H1 (cell line): ENCODE results near the gene SCN3B. TPM values are rescaled to one million over a fixed set of nuclear protein-coding genes. Genes with fewer than 3 reads are reported as not detected.

Experiments
- CTCF ChIA-PET: fragments of 300-600 bp; sonication (Branson Sonifier 250); formaldehyde crosslinking; loops from one replicate; lab custom pipeline; 2021; ENCODE audit not compliant: partially characterized antibody; lab: Charles Lee
- POLR2A ChIA-PET: fragments of 300-600 bp; sonication (Branson Sonifier 250); formaldehyde crosslinking; loops from one replicate; lab custom pipeline; 2021; ENCODE audit warnings: inconsistent platforms; ENCODE audit not compliant: partially characterized antibody; lab: Charles Lee
- DNase-seq, 2 experiments: peaks; one replicate each; pipeline versions ENCODE4 v3.0.0 to v3.0.0-alpha.2; 2010 to 2022; ENCODE audit warnings: low spot score in 2 of 2, low read depth in 1 of 2, mixed read lengths in 1 of 2
- FAIRE-seq: peaks from 2 replicates; lab custom pipeline; 2011; peaks lifted over from hg19 to GRCh38; lab: Jason Lieb, UNC
- H2AFZ ChIP-seq: 2 replicates; pipeline ENCODE4 v1.8.1; 2012; ENCODE audit warnings: low read length, inconsistent platforms
- H2AK5ac ChIP-seq: 2 replicates; pipeline ENCODE4 v1.6.1; 2013; ENCODE audit warnings: low read depth, low read length
- H2BK120ac ChIP-seq: replicated peaks from 2 replicates; pipeline ENCODE3; 2013; ENCODE audit warnings: low read depth, low read length, inconsistent platforms
- H2BK12ac ChIP-seq: 2 replicates; pipeline ENCODE4 v1.6.1; 2013; ENCODE audit warnings: low read depth, low read length
- H2BK15ac ChIP-seq: 2 replicates; pipeline ENCODE4 v1.6.1; 2013; ENCODE audit warnings: low read length
- H2BK20ac ChIP-seq: 2 replicates; pipeline ENCODE4 v1.6.1; 2013; ENCODE audit warnings: low read length
- H2BK5ac ChIP-seq: 2 replicates; pipeline ENCODE4 v1.6.1; 2013; ENCODE audit warnings: low read depth, low read length
- H3K14ac ChIP-seq: 2 replicates; pipeline ENCODE4 v1.6.1; 2013; ENCODE audit warnings: inconsistent platforms; ENCODE audit not compliant: insufficient read length
- H3K18ac ChIP-seq: 2 replicates; pipeline ENCODE4 v1.6.1; 2013; ENCODE audit warnings: low read length; ENCODE audit errors: extremely low read depth
- H3K23ac ChIP-seq: 2 replicates; pipeline ENCODE4 v1.6.1; 2013; ENCODE audit warnings: inconsistent platforms; ENCODE audit not compliant: insufficient read length
- H3K23me2 ChIP-seq: 2 replicates; pipeline ENCODE4 v1.6.1; 2013; ENCODE audit warnings: low read depth, low read length
- H3K27ac ChIP-seq: 2 replicates; pipeline ENCODE4 v1.6.1; 2011; ENCODE audit warnings: low read depth, low read length, inconsistent platforms
- H3K27me3 ChIP-seq, 4 experiments: replicated peaks in 1 of 4; 1 replicate in 1 of 4; 2 replicates in 3 of 4; pipeline versions ENCODE4 v1.6.1 to v1.8.1; 2011 to 2013; ENCODE audit warnings: low read length in 3 of 4, mild to moderate bottlenecking in 3 of 4, inconsistent platforms in 2 of 4, mixed read lengths in 2 of 4, moderate library complexity in 1 of 4; ENCODE audit not compliant: control insufficient read depth in 3 of 4, insufficient read depth in 3 of 4; ENCODE audit errors: extremely low read depth in 1 of 4
- H3K36me3 ChIP-seq, 4 experiments: 2 replicates each; pipeline versions ENCODE4 v1.6.1 to v1.8.1; 2011 to 2013; ENCODE audit warnings: mild to moderate bottlenecking in 4 of 4, low read length in 3 of 4, moderate library complexity in 2 of 4, control low read depth in 1 of 4, inconsistent platforms in 1 of 4; ENCODE audit not compliant: insufficient read depth in 4 of 4, control insufficient read depth in 2 of 4
- H3K4ac ChIP-seq: replicated peaks from 2 replicates; pipeline ENCODE3; 2013; ENCODE audit warnings: low read length, low read depth, mixed read lengths, inconsistent platforms; ENCODE audit not compliant: insufficient read length
- H3K4me1 ChIP-seq, 4 experiments: replicated peaks in 1 of 4; 1 replicate in 1 of 4; 2 replicates in 3 of 4; pipeline versions ENCODE4 v1.6.1 to v1.8.1; 2011 to 2013; ENCODE audit warnings: low read length in 3 of 4, inconsistent platforms in 2 of 4, mixed read lengths in 1 of 4; ENCODE audit not compliant: insufficient read depth in 4 of 4, control insufficient read depth in 3 of 4
- H3K4me2 ChIP-seq, 2 experiments: 2 replicates each; pipeline versions ENCODE4 v1.6.1 to v1.8.1; 2011 to 2013; ENCODE audit warnings: low read depth in 2 of 2, low read length in 2 of 2, control low read depth in 1 of 2, inconsistent platforms in 1 of 2, mild to moderate bottlenecking in 1 of 2; ENCODE audit not compliant: insufficient read depth in 1 of 2
- H3K4me3 ChIP-seq, 4 experiments: fragments of 200-600, 300-600 bp in 1 of 4; sonication (generic), shearing (Covaris generic), sonication (Bioruptor Twin) in 1 of 4; 2 replicates each; pipeline versions ENCODE4 v1.5.1 to v1.8.1; 2011 to 2016; ENCODE audit warnings: low read length in 4 of 4, low read depth in 3 of 4, control low read depth in 2 of 4, inconsistent platforms in 2 of 4, mild to moderate bottlenecking in 2 of 4, mixed read lengths in 1 of 4, moderate library complexity in 1 of 4; ENCODE audit not compliant: insufficient read depth in 2 of 4; ENCODE audit errors: extremely low read depth in 1 of 4
- H3K56ac ChIP-seq: replicated peaks from 2 replicates; pipeline ENCODE3; 2013; ENCODE audit warnings: low read depth, mild to moderate bottlenecking, mixed read lengths, low read length, inconsistent platforms; ENCODE audit not compliant: insufficient read length
- H3K79me1 ChIP-seq: 2 replicates; pipeline ENCODE4 v1.6.1; 2013; ENCODE audit warnings: low read depth, low read length, control low read depth
- H3K79me2 ChIP-seq, 2 experiments: 2 replicates each; pipeline versions ENCODE4 v1.6.1 to v1.8.1; 2012 to 2013; ENCODE audit warnings: low read length in 2 of 2, mild to moderate bottlenecking in 2 of 2, inconsistent platforms in 1 of 2; ENCODE audit not compliant: insufficient read depth in 2 of 2, control insufficient read depth in 1 of 2
- H3K9ac ChIP-seq, 4 experiments: replicated peaks in 1 of 4; 1 replicate in 1 of 4; 2 replicates in 3 of 4; pipeline versions ENCODE4 v1.6.1 to v1.8.1; 2011 to 2013; ENCODE audit warnings: low read depth in 3 of 4, low read length in 3 of 4, control low read depth in 2 of 4, mild to moderate bottlenecking in 2 of 4, moderate library complexity in 2 of 4, inconsistent platforms in 1 of 4; ENCODE audit errors: extremely low read depth in 1 of 4
- H3K9me3 ChIP-seq, 2 experiments: 2 replicates each; pipeline versions ENCODE4 v1.6.1 to v1.8.1; 2012 to 2013; ENCODE audit warnings: mild to moderate bottlenecking in 2 of 2, moderate library complexity in 2 of 2, control low read depth in 1 of 2, inconsistent platforms in 1 of 2, low read depth in 1 of 2, low read length in 1 of 2, mixed read lengths in 1 of 2; ENCODE audit not compliant: insufficient read depth in 2 of 2
- H4K20me1 ChIP-seq, 2 experiments: replicated peaks in 1 of 2; 2 replicates each; pipeline versions ENCODE3 to v1.8.1; 2011 to 2013; ENCODE audit warnings: inconsistent platforms in 2 of 2, low read length in 2 of 2, mild to moderate bottlenecking in 1 of 2; ENCODE audit not compliant: insufficient read depth in 2 of 2, control insufficient read depth in 1 of 2
- H4K5ac ChIP-seq: 2 replicates; pipeline ENCODE4 v1.6.1; 2013; ENCODE audit warnings: low read length, low read depth, mixed read lengths, inconsistent platforms; ENCODE audit not compliant: insufficient read length
- H4K8ac ChIP-seq: 2 replicates; pipeline ENCODE4 v1.8.0; 2013; ENCODE audit warnings: mild to moderate bottlenecking, moderate library complexity, low read length, inconsistent platforms; ENCODE audit not compliant: insufficient read depth; ENCODE audit errors: extremely low read depth
- H4K91ac ChIP-seq: replicated peaks from 2 replicates; pipeline ENCODE3; 2013; ENCODE audit warnings: low read length, mixed read lengths, inconsistent platforms; ENCODE audit not compliant: insufficient read length
- CREB1 ChIP-seq: IDR thresholded peaks from 2 replicates; pipeline ENCODE4 v1.6.1; 2012; ENCODE audit warnings: inconsistent platforms
- CTCF ChIP-seq, 3 experiments: IDR thresholded peaks; 1 replicate in 2 of 3; 2 replicates in 1 of 3; pipeline versions ENCODE4 v1.5.1 to v1.6.1; 2011; ENCODE audit warnings: low read length in 3 of 3, mild to moderate bottlenecking in 3 of 3, inconsistent platforms in 2 of 3, low read depth in 1 of 3, moderate library complexity in 1 of 3; ENCODE audit not compliant: insufficient read depth in 1 of 3; ENCODE audit errors: control extremely low read depth in 1 of 3
- E2F6 ChIP-seq: IDR thresholded peaks from 2 replicates; pipeline ENCODE4 v1.6.1; 2012; ENCODE audit warnings: inconsistent platforms
- GABPA ChIP-seq: IDR thresholded peaks from 2 replicates; pipeline ENCODE4 v1.6.1; 2011; ENCODE audit warnings: mild to moderate bottlenecking, low read length, moderate library complexity, borderline replicate concordance; ENCODE audit not compliant: insufficient read depth
- JUND ChIP-seq: IDR thresholded peaks from 2 replicates; pipeline ENCODE4 v1.6.1; 2011; ENCODE audit warnings: mild to moderate bottlenecking, improper control_type of control experiment, low read length
- POLR2AphosphoS5 ChIP-seq: IDR thresholded peaks from 2 replicates; pipeline ENCODE4 v1.6.1; 2011; ENCODE audit warnings: low read depth, low read length
- RAD21 ChIP-seq, 2 experiments: IDR thresholded peaks in 1 of 2; conservative IDR thresholded peaks in 1 of 2; 2 replicates each; pipeline ENCODE4 v1.6.1; 2011; ENCODE audit warnings: low read depth in 2 of 2, low read length in 2 of 2, improper control_type of control experiment in 1 of 2, inconsistent platforms in 1 of 2, mild to moderate bottlenecking in 1 of 2, moderate library complexity in 1 of 2
- RFX5 ChIP-seq: IDR thresholded peaks from 2 replicates; pipeline ENCODE4 v1.6.1; 2011; ENCODE audit warnings: low read depth, low read length, improper control_type of control experiment, borderline replicate concordance
- WGBS, 2 experiments: shearing (Covaris generic) in 1 of 2; methylation state at CpG; one replicate each; pipeline versions ENCODE4 v1.1.6 to v1.1.7; 2013 to 2015; ENCODE audit warnings: low lambda C conversion rate in 2 of 2, mixed read lengths in 2 of 2, inconsistent platforms in 1 of 2, low coverage in 1 of 2, missing lambda C conversion rate in 1 of 2; ENCODE audit not compliant: insufficient replicate concordance in 2 of 2, insufficient coverage in 1 of 2, insufficient read length in 1 of 2; ENCODE audit errors: extremely low coverage in 1 of 2, missing lambda C conversion rate in 1 of 2; 5-methylcytosine and 5-hydroxymethylcytosine counted together
- polyA plus RNA-seq, 7 experiments: library from polyadenylated mRNA; depleted of rRNA in 3 of 7; stranded (reverse) in 5 of 7; unstranded in 2 of 7; fragments of >200 nt in 5 of 7; fragments of 200-250 nt in 2 of 7; gene quantifications; 1 replicate in 5 of 7; 2 replicates in 1 of 7; 4 replicates in 1 of 7; pipeline versions ENCODE4 v1.2.1 to v1.2.3, GENCODE V29; 2011 to 2013; ENCODE audit warnings: missing spikeins in 2 of 7, mixed read lengths in 2 of 7
- total RNA-seq: library from RNA; stranded (reverse); fragmentation: NEBNext Ultra II Directional; extraction: Animal tissue kit (Norgen Biotek cat#: 25700); gene quantifications from 2 replicates; pipeline ENCODE4 v1.2.1, GENCODE V29; 2021

The SCN3B gene
- total and polyA plus RNA-seq, 2 of the 8 experiments (the other 6 are each of a cell fraction or from before 2014, with no cell fraction given) = 0.67 to 1.1 TPM

DNA sequence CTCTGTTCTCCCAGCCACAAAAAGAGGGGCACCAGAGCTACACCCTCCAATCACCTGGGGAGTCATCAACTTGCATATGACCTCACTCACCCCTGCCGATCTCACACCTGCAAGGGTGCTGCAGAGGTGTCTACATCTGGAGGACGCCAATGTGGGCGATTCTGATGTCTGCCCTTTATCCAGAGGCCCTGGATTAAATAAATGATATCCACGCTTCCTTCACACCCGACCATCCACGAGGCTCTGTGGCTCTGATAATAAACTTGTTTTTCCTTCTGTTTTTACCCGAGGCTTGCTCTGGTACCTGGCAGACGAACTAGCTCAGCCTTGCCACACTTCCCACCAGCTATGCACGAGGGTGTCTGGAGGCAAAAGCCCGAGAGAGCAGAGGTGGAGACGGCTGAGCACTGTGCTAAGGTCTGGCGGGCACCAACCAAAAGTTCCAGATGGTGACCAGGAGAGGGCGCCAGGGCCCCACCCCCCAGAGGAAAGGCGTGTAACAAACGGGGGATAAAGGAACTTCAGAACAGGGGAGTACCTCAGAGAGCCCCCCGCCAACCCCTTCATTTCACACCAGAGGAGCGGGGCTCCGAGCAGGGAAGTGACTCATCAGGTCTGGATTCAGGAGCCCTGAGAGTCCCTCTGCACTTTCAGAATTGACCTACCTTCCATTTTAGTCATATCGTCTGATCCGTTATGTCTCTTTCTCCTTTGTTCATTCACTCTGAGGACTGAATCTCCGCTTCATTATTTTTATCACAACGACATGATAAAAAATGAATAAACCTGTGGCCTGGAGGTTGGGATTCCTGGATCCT lies 13.5 kb downstream of the SCN3B start:
- POLR2A ChIA-PET = interaction anchor here (1.1 kb wide), 1 partner anchor 208 kb away, joined by 3 read pairs; no protein-coding TSS in a partner anchor
- no peak overlapping the region for H2BK12ac ChIP-seq
- WGBS, 2 experiments = 45% methylated on average over 22 of the region's 22 CpGs; no CpG with 5 or more reads in 1 of the 2 experiments
- no peaks in the 10 kb centered on the region for H3K79me2 ChIP-seq
- H3K14ac ChIP-seq = no peak overlapping the region
- no peaks in the 10 kb centered on the region for H3K36me3 ChIP-seq
- H3K27ac ChIP-seq = no peak overlapping the region
- no peak overlapping the region for H3K4ac ChIP-seq
- H3K4me3 ChIP-seq = no peak overlapping the region
- no peak overlapping the region for H4K5ac ChIP-seq
- H3K4me2 ChIP-seq = 0 out of 4 replicates have a peak overlapping the region, but pooled peaks of 1 of the 2 experiments have one; percentile 1
- H2AFZ ChIP-seq = peak overlapping the region; percentile 87
- no peak overlapping the region for H4K8ac ChIP-seq
- 0 out of 7 replicates have a peak, but pooled peaks cover 0 to 2% (median 0%) of the 10 kb centered on the region in 4 experiments for H3K27me3 ChIP-seq
- peak; percentile 87 for FAIRE-seq
- H2BK15ac ChIP-seq = no peak overlapping the region
- H3K9ac ChIP-seq = no peak overlapping the region
- no peak overlapping the region for H2BK20ac ChIP-seq
- no peaks in the 10 kb centered on the region for H3K9me3 ChIP-seq
- H4K20me1 ChIP-seq = no peaks in the 10 kb centered on the region
- no peak overlapping the region for H2BK5ac ChIP-seq
- H4K91ac ChIP-seq = no peak overlapping the region
- H3K79me1 ChIP-seq = no peaks in the 10 kb centered on the region
- H3K56ac ChIP-seq = no peak overlapping the region
- H2AK5ac ChIP-seq = no peak overlapping the region
- CTCF ChIA-PET = interaction anchor here (0.6 to 9.6 kb wide), 30 partner anchors 9 to 533 kb away, joined by 3 to 301 read pairs (median 4); partner anchors contain the start of gene SCN3B
- H3K4me1 ChIP-seq = peaks cover 0 to 4% (median 3%) of the 10 kb centered on the region in 4 experiments; a peak in 5 of 7 replicates
- H3K23ac ChIP-seq = no peak overlapping the region
- DNase-seq = peak in 1 of 2 experiments; percentile 86
- H3K23me2 ChIP-seq = no peaks in the 10 kb centered on the region
- H3K18ac ChIP-seq = peak overlapping the region; percentile 48
- H2BK120ac ChIP-seq = no peak overlapping the region
- peak; percentile 85 to 92 (median 86) for TF ChIP-seq CTCF (IDR thresholded peaks at IDR 0.05; ENCODE audit: control extremely low read depth in 1 of 3, insufficient read depth in 1 of 3, low read depth in 1 of 3, low read length in 3 of 3)
- no peak for TF ChIP-seq RFX5
- peak; percentile 71 for TF ChIP-seq E2F6
- no peak for TF ChIP-seq JUND
- no peak for TF ChIP-seq GABPA
- no peak for TF ChIP-seq CREB1
- peak; percentile 94 to 95 for TF ChIP-seq RAD21 (IDR thresholded peaks at IDR 0.05 in 1 of 2, conservative IDR thresholded peaks at IDR 0.05 in 1 of 2; ENCODE audit: low read depth in 2 of 2, low read length in 2 of 2)
- TF ChIP-seq POLR2AphosphoS5 = no peak
